Anterior cingulate cortex (tissue), 58 donors: ENCODE measurements around the gene EPHA6.
"Not testable (repeated sequence)": the region's sequence is repeated elsewhere in the genome, so short reads cannot be mapped to it uniquely, and the experiment has no call there.

ENCODE experiments used
- DNase-seq, 58 donors: peaks; one replicate each; lab custom pipeline; 2025; lab: John Stamatoyannopoulos, UW

The EPHA6 gene

DNA sequence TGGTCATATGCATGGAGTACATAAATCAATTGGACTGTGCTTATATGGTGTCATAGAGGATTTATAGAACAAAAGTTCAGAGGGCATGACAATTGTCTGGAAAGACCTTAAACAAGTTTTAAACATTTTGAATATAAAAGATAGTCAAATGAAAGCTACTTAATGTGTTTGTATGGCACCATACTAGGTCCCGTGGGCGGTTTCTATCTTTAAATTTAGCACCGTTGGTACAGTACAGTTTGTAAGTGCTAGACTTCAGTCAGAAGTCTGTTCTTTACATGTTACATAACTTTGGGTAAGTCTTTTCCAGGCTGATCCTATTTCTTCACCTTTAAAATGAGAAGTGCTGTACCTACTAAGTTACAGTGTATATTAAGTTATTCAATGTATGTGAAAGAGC is 576.8 kb downstream of the EPHA6 start:
- DNase-seq: no peak

DNA sequence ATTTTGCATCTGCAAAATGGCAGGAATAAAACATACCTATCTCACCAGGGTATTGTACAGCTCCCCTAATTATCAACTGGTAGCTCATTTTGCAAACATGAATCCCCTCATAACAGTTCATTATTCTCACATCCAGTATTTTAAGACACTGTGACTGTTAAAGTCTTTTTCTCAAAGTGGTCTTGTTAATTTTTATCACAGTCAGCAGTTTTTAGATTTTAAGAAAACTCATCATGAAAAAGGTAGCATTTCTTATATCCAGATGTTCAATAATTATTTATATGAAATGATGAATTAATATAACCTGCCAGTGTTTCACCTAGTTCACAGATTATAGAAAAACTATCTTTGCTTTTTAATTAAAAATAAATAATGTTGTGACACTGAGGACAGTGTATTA is 595.2 kb downstream of the EPHA6 start:
- no peak for DNase-seq

DNA sequence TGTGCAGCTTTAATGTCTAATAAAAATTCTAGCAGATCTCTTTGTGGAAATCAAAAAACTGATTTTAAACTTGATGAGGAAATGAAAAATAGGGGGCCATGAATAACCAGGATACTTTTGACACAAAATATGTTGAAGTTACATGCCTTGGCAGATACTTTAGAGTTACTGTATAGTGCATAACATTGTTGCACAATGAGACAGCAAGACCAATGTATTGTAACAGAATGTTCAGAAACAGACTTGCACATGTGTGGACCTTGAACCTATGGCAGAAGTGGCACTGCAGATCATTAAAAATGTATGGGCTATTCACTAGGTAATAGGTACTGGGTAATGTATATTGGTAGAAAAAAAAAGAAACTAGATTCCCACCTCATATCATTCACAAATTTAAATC is 607.2 kb downstream of the EPHA6 start:
- no peak for DNase-seq

DNA sequence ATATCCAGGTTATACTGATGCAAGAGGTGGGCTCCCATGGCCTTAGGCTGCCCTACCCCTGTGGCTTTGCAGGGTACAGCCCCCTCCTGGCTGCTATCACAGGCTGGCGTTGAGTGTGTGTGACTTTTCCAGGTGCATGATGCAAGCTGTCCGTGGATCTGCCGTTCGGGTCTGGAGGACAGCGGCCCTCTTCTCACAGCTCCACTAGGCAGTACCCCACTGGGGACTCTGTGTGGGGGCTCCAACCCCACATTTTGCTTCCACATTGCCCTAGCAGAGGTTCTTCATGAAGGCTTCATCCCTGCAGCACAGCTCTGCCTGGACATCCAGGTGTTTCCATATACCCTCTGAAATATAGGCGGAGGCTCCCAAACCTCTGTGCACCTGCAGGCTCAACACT is 610.6 kb downstream of the EPHA6 start:
- DNase-seq: no peak

DNA sequence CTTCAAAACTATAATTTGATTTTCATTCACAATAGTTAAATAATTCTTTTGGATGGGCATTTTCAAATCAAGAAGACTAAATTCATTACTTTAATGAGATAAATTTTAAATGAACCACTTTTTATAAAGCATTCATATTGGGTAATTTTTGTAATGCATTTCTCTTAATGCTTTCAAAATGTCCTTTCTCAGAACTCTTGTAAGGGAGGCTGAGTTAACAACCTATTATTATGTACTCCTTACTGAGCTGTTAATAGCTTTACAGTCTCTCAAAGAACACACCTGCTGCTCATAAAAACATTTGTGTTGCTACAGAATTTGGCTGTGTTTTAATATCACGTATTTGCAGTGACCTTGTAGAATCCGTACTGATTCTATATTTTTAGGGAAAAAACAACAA is 616.2 kb downstream of the EPHA6 start:
- no peak for DNase-seq

DNA sequence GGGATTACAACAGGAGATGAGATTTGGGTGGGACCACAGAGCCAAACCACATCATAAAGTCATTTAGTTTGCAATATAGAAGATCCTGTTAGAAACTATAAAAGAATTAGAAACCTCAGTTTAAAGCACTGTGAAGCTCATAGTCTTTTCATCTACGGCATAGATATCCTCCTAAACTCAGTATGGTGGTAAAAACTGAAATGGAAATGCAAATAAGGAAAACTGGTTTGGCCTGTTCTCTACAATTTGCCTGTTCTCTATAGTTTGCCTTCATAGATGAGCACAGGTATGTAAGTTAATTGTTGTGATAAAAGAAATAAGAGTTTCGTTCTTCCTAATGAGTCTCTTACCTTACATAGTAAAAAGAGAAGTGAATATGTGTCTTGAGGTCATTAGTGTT is 618.5 kb downstream of the EPHA6 start:
- no peak for DNase-seq

DNA sequence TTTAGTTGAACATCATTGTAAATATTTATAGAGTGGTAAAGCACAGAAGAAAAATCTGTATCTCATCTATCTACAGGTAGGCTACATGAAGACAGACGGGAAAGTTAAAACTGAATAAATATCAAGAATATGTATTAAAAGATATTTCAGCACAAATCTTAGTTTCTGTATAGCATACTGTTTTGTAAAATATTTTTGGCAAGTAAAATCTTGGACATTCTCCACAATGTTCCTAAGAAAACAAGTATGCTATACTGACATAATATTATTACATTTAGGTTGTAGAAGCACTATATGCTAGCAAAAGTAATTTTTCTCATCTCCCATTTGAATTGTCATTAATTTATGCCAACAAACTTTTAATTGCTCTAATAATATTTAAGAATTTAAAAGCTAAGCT is 623.7 kb downstream of the EPHA6 start:
- no peak for DNase-seq

DNA sequence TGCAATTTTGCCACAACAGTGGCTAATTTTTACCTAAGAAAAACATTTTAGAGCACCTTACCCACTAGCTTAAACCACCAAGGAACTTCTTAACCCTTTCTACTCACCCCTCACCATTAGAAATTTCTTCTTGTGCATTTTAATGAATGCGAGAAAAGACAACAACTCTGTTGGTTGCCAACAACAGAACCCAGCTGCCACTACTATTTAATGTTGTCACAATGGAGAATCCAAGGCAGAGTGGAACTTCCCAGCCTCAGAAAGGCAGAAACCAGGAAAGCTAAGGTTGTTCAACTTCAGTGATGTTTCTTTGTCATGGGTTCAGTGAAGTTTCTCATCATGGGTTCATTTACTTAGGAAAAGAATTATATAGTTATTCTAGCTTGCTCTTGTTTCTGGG is 625.0 kb downstream of the EPHA6 start:
- DNase-seq: no peak

DNA sequence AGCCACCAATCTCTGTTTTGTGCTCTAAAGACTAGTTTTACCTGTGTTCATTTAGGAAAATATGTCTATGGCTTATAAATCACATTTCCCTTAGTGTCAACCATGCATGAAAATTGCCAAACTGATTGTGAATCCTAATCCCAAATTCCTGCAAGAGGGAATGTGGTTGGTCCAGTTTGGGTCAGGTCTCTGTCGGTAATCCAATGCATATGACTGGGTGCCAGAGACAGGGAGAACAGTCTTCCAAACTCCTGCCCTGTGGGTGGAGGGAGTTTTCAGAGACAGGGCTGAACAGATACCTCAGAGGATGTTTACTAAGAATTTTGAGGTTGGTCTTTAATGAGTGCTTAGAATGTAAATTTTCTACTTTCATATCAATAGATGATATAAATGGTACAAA is 649.6 kb downstream of the EPHA6 start:
- no peak for DNase-seq

DNA sequence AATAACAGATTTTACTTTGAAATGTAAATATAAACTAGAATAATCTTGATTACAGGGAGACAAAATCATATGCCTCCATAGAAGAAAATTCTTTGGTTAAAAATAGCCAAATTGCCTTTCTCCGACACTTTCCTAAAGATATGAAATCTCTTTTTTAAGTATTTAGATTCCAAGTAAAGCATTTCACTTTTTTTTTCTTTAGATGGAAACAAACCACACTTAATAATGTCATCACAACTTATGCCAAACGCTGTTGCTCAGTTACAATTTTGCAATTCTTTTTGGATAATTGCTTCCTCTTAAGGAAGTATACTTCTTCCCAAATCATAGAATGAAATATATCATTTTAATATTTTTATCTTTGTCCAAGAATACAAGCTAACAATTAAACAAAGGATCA is 656.1 kb downstream of the EPHA6 start:
- DNase-seq: no peak

DNA sequence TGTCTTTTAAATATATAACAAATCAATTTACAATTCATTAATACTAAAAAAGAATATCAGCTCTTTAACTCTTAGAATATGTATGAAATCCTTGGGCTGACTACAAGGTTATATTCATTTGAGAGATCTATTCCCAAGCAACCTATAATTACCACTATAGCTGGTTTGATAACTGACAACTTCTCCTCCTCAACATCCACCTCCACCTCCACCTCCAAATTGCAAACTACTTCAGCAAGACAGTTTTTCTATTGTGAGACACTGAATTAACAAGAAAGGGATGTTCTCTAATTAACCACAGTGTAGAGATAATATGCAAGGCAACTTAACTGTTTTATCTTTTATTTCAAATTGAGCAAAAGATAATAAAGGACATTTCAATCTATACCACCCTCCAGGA is 665.3 kb downstream of the EPHA6 start:
- no peak for DNase-seq

DNA sequence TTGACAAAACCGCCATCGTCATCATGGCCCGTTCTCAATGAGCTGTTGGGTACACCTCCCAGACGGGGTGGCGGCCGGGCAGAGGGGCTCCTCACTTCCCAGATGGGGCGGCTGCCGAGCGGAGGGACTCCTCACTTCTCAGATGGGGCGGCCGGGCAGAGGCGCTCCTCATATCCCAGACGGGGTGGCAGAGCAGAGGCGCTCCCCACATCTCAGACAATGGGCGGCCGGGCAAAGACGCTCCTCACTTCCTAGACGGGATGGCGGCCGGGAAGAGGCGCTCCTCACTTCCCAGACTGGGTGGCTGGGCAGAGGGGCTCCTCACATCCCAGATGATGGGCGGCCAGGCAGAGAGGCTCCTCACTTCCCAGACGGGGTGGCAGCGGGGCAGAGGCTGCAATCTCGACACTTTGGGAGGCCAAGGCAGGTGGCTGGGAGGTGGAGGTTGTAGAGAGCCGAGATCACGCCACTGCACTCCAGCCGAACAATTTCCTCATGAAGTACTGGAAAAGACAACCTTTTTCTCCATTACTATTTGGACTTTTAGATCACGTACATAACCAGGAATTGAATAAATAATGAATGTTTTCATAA is 666.4 kb downstream of the EPHA6 start:
- not testable (repeated sequence) for DNase-seq

DNA sequence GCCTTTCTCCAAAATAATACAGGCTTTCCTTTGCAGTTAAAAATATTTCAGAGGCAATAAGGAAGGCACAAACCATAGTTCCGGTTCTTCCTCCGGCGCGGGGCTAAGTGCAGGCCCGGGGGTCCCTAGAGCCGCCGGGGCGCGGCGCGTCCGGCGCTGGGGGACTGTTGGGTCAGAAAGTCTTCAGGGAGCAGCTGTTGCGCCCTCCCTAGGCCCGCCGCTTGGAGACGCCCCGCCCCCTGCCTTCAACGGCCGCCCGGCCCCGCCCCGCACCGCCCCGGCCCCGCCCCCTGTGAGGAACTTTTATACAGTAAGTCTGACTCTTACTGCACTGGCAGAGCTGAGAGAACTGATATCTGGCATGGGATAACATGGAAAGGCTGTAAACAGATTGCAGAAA is 667.0 kb downstream of the EPHA6 start:
- DNase-seq: no peak

DNA sequence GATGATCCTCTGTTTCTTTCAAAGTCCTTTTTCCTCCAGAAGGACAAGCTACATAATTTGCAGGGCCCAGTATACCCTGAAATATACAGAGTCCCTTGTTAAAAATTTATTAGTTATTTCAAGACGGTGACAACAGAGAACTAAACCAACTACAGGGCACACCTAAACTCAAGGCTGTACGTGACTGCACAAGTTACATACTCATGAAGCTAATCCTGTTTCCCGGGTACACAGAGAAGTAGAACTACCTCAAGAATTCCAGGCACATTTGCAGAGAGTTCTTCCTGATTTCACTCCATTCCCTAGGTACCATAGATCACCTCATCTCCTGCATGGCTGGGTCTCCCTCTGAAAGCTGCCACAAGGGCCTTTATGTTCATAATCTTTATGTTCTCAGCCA is 670.8 kb downstream of the EPHA6 start:
- DNase-seq: no peak

DNA sequence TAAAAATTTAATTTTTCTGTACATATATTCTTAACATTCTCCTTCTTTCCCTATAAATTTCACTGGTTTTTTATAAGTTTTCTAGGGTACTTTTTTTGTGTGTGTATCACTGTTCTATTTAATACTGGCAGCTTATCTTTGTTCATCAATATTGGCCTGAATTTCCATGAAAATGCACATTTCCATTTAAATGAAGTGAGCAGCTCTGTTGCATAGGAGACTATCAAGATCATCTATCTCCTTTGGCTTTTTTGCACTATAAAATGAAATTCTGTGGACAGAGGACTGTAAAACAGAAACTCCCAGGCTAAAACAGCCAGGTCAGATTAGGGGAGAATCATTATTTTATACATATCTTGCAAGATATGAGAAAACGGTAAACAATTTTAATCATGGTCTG is 673.2 kb downstream of the EPHA6 start:
- DNase-seq: no peak

DNA sequence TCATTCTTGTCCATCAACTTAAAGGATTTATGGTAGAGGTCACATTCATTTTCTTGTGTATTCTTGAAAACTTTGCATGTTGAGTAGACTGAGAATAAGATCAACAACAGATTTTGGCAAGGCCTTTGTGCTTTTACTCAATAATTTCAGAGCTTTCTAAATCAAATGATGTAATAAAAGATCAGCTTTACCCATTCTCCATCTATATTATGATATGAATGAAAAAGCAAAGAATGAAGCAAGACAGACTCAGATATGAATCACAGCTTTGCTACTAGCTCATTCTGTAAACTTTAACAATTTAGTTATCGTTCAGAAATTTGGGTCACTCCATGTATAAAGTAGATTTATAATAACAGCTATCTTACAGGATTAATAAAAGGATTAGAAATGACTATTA is 674.3 kb downstream of the EPHA6 start:
- no peak for DNase-seq

DNA sequence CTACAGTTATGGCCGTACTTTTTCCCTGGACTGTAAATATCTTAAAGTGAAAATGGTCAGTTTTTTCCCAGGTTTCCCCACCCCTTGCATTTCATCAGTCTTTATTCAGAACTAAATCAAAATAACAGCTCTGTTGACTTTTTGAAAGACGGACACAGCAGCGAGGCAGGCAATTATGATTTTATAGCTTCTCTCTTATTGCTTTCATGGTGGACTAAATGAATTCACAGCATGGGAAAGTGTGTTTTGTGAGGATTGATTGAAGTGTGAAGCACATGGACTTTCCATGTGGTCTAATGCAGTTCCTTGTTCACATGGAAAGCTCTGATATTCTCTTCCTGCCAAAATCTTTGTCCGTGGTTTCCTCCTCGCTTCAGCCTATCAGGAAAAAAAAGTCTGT is 681.5 kb downstream of the EPHA6 start:
- no peak for DNase-seq

DNA sequence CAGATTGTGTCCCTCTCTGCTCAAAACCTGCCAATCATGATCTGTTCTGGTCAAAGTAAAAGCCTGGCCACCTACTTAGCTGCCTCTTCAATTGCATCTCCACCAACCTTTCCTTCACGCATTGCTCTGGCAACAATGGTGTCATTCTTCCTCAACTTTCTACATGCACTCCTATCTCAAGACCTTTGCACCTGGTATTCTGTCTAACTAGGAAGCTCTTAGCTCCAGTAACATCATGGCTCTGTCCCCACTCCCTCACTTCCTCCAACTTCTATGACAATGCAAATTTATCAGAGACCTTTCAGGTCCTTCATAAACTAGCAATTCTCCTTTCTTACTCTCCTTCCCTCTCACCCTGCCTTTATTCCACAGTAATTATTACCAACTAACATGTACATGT is 682.7 kb downstream of the EPHA6 start:
- DNase-seq: no peak

DNA sequence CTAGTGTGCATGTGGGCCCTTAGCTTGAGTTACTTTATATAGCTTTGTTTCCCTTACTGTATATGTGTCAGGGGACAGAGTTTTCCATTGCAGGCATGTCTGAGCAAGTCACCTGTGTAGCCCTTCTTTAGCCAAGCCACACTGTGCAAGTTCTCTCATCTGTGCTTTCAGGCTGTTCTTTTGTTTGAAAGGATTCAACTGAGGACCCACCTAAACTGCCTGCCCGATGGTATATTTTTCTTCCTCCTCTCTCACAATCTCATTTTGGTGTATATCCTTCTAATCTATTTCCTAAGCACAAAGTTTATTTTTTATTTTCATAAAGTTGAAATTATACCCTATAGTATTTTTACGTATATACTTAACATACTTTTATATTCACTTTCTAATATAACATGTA is 690.1 kb downstream of the EPHA6 start:
- no peak for DNase-seq

DNA sequence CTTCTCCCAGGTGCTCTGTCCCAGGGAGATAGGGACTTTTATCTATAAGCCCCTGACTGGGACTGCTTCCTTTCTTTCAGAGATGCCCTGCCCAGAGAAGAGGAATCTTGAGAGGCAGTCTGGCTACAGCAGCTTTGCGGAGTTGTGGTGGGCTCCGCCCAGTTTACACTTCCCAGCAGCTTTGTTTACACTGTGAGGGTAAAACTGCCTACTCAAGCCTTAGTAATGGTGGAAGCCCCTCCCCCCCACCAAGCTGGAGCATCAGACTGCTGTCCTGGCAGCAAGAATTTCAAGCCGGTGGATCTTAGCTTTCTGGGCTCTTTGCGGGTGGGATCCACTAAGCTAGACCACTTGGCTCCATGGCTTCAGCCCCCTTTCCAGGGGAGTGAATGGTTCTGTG is 696.4 kb downstream of the EPHA6 start:
- DNase-seq: no peak

DNA sequence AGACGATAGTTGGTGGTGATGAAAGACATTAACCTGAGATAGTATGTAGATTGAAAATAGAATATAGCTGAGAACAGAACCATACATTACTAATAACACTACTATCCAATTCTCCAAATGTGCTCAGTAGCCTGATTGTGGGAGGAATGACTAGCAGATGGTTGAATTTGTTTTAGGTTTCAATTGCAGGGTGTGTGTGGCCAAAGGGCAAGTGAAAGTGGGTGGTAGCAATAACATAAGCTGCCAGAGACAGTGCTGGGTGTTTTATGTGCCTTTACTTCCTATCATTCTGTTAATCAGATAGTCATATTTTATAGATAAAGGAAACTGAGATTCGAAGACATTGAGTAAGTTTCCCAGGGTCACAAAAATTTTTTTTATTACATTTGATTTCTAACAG is 700.7 kb downstream of the EPHA6 start:
- DNase-seq: no peak

DNA sequence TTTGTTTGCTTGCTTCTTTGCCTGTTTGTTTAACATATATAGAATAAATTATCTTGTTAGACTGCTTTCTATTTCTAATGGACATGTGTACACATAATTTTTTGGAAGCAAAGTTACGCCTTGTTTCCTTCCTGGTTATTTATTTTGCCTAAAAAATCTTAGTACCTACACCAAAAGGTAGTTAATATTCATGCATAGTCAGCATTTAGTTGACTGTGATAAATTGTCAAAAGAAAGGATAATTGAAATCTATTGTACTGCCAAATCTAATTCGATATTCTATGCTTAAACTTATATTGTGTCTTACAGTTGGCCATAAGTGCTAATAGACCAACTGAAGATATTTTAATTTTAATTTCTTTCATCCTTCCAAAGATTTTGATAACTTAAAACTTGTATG is 716.3 kb downstream of the EPHA6 start:
- DNase-seq: no peak

DNA sequence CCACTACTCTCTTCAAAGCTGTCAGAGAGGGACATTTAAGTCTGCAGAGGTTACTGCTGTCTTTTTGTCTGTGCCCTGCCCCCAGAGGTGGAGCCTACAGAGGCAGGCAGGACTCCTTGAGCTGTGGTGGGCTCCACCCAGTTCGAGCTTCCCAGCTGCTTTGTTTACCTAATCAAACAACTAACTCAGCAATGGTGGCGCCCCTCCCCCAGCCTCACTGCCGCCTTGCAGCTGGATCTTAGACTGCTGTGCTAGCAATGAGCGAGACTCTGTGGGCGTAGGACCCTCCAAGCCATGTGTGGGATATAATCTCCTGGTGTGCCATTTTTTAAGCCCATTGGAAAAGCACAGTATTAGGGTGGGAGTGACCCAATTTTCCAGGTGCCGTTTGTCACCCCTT is 733.2 kb downstream of the EPHA6 start:
- not testable (repeated sequence) for DNase-seq

DNA sequence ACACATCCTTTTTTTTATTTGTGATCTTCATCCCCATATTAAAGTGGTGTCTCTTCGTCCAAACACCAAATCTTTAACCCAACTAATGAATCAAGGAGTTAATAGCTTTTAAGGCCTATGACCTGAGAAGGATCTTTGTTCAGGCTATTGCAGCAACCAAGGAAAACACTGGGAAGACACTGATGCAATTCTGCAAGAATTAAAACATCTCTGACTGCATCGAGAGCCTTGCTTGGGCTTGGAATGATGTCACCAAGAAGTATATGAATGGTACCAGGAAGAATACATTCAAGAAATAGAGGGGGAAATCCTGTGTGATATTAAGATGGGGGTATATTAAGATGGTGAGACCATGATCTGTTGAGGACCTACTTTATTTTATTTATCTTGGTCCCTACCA is 736.0 kb downstream of the EPHA6 start:
- DNase-seq: no peak
